Caco-2 (cell line): Measurements from ENCODE around the gene SRD5A3. TPM values are rescaled to one million over a fixed set of nuclear protein-coding genes. Genes with fewer than 3 reads are reported as not detected.

Experiments
- BruUV-seq: library from RNA; stranded (reverse); fragments of 400-500 nt; replicated peaks from 2 replicates; lab custom pipeline; 2021; lab: Mats Ljungman, UMichigan
- CTCF ChIA-PET: fragments of 300-600 bp; sonication (Branson Sonifier 250); formaldehyde crosslinking; loops from one replicate; lab custom pipeline; 2022; ENCODE audit warnings: antibody characterized with exemption; lab: Charles Lee
- POLR2A ChIA-PET: fragments of 300-600 bp; sonication (Branson Sonifier 250); formaldehyde crosslinking; loops from one replicate; lab custom pipeline; 2022; ENCODE audit warnings: antibody characterized with exemption; lab: Charles Lee
- DNase-seq, 2 experiments: peaks; one replicate each; pipeline versions ENCODE4 v3.0.0 to v3.0.0-alpha.2; 2020 to 2022
- H3K27me3 ChIP-seq: replicated peaks from 2 replicates; pipeline ENCODE4 v1.6.0; 2011; ENCODE audit warnings: low read length; ENCODE audit not compliant: control insufficient read depth, insufficient read depth
- H3K36me3 ChIP-seq: 2 replicates; pipeline ENCODE4 v1.5.1; 2011; ENCODE audit warnings: low read length; ENCODE audit not compliant: control insufficient read depth, insufficient read depth
- H3K4me1 ChIP-seq: fragments of 250-450 bp; sonication (Bioruptor Pico); 2 replicates; pipeline ENCODE4 v1.5.1; 2020; ENCODE audit warnings: mild to moderate bottlenecking
- H3K4me3 ChIP-seq: 2 replicates; pipeline ENCODE4 v1.5.1; 2011; ENCODE audit warnings: low read depth, mild to moderate bottlenecking, control low read depth, low read length
- H3K9me3 ChIP-seq: fragments of 250-450 bp; sonication (Bioruptor Pico); 2 replicates; pipeline ENCODE4 v1.5.1; 2020; ENCODE audit warnings: mild to moderate bottlenecking, moderate library complexity
- H3K27ac Mint-ChIP-seq: one replicate; pipeline ENCODE4 v1.8.0; 2022; ENCODE audit warnings: mixed read lengths; ENCODE audit not compliant: unreplicated experiment
- H3K27me3 Mint-ChIP-seq: one replicate; pipeline ENCODE4 v1.8.0; 2022; ENCODE audit warnings: mixed read lengths; ENCODE audit not compliant: insufficient read depth, unreplicated experiment
- H3K36me3 Mint-ChIP-seq: one replicate; pipeline ENCODE4 v1.8.0; 2022; ENCODE audit warnings: mild to moderate bottlenecking, mixed read lengths; ENCODE audit not compliant: insufficient read depth, unreplicated experiment
- H3K4me1 Mint-ChIP-seq: one replicate; pipeline ENCODE4 v1.8.0; 2022; ENCODE audit warnings: low read depth, mixed read lengths; ENCODE audit not compliant: unreplicated experiment
- H3K4me3 Mint-ChIP-seq: one replicate; pipeline ENCODE4 v1.8.0; 2022; ENCODE audit warnings: mild to moderate bottlenecking, moderate library complexity, mixed read lengths; ENCODE audit not compliant: unreplicated experiment
- H3K9me3 Mint-ChIP-seq: one replicate; pipeline ENCODE4 v1.8.0; 2022; ENCODE audit warnings: mixed read lengths; ENCODE audit not compliant: unreplicated experiment
- intact Hi-C: fragments of 100-400 bp; cut with micrococcal nuclease; formaldehyde crosslinking; loops from one replicate; pipeline ENCODE4 v1.10.0; 2022; ENCODE audit not compliant: unreplicated experiment
- total RNA-seq: library from RNA; stranded (reverse); gene quantifications from 2 replicates; pipeline ENCODE4 v1.2.3, GENCODE V29; 2022
- TF ChIP-seq, protein P1 (sequence below), 2 experiments: fragments of 200-600 bp in 1 of 2; IDR thresholded peaks; 1 replicate in 1 of 2; 2 replicates in 1 of 2; pipeline versions ENCODE4 v1.5.1 to v1.8.0; 2011 to 2022; ENCODE audit warnings: antibody characterized with exemption in 1 of 2, control low read depth in 1 of 2, inconsistent platforms in 1 of 2, low read depth in 1 of 2, low read length in 1 of 2, mild to moderate bottlenecking in 1 of 2, moderate library complexity in 1 of 2; ENCODE audit not compliant: insufficient read depth in 1 of 2, severe bottlenecking in 1 of 2, unreplicated experiment in 1 of 2

Gene SRD5A3
- total RNA-seq, 1 experiment from 2014 or later = 22.6 TPM

DNA sequence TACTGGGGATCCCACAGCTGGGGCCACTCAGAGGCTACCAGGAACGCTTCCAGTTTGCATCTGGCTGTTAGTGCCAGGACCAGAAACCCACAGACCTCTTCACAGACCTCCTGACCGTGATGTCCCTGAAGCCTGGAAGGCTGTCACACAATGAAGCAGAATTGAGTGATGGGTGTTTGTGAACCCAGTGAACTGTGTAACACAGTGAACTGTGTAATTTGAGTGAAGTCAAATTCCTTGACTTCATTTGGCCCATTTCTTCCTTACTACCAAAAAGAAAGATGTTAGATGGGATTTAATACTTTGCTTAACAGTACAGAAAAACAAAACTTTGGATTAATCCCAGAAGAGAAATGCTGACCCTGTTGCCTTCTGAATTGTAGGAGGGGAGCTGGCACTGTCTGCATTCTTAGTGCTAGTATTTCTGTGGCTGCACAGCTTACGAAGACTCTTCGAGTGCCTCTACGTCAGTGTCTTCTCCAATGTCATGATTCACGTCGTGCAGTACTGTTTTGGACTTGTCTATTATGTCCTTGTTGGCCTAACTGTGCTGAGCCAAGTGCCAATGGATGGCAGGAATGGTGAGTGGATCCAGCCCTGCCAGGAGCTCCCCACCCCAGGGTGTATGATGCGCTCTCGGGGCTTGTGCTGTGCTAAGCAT, 17.8 kb downstream of the SRD5A3 start:
- CTCF ChIA-PET = no interaction called here
- TF ChIP-seq, protein P1, sequence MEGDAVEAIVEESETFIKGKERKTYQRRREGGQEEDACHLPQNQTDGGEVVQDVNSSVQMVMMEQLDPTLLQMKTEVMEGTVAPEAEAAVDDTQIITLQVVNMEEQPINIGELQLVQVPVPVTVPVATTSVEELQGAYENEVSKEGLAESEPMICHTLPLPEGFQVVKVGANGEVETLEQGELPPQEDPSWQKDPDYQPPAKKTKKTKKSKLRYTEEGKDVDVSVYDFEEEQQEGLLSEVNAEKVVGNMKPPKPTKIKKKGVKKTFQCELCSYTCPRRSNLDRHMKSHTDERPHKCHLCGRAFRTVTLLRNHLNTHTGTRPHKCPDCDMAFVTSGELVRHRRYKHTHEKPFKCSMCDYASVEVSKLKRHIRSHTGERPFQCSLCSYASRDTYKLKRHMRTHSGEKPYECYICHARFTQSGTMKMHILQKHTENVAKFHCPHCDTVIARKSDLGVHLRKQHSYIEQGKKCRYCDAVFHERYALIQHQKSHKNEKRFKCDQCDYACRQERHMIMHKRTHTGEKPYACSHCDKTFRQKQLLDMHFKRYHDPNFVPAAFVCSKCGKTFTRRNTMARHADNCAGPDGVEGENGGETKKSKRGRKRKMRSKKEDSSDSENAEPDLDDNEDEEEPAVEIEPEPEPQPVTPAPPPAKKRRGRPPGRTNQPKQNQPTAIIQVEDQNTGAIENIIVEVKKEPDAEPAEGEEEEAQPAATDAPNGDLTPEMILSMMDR (IDR thresholded peaks at IDR 0.05; ENCODE audit: insufficient read depth in 1 of 2, low read depth in 1 of 2, low read length in 1 of 2, severe bottlenecking in 1 of 2, unreplicated experiment in 1 of 2) = no peak
- no peak overlapping the region for H3K4me3 ChIP-seq
- peaks cover 16% of the 10 kb centered on the region for H3K4me1 ChIP-seq
- BruUV-seq = no TSS peak
- H3K9me3 ChIP-seq = no peaks in the 10 kb centered on the region
- Mint-ChIP-seq H3K27ac (no peak overlapping the region), H3K9me3 (no peaks in the 10 kb centered on the region), H3K4me1 (peaks cover 8% of the 10 kb centered on the region), H3K27me3 (no peaks in the 10 kb centered on the region), H3K4me3 (no peak overlapping the region), H3K36me3 (no peaks in the 10 kb centered on the region)
- H3K27me3 ChIP-seq = no peaks in the 10 kb centered on the region
- POLR2A ChIA-PET = no interaction called here
- no peak for DNase-seq
- no peaks in the 10 kb centered on the region for H3K36me3 ChIP-seq
- intact Hi-C loops = no loop called here

DNA sequence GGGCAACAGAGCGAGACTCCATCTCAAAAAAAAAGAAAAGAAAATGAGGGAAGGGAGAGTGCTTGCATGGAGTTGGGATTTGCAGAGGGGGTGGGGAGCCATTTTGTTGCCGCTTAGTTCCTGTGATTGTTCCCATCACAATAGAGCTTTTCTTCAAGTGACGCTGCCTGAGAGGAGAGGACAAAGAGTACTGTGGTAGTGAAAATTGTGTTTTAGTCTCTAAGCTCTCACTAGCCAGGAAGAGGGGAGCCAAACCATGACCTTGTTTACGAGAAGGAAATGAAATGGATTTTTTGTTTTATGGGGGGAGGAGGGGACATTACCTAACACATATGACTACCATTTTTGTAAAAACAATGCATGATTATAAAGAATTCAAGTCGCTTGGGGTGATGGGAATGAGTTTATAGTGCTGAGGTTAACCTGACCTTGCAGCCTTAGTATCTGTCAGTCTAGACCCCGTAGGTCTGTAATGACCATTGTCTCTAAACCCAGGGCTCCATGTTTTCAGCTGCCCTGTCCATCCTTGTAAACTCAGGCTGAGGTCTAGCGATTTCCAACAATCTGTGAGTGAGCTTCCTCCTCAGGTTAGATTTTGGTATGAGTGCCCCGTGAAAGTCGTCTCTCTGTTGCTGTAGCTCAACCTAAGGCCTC, 18.8 kb downstream of the SRD5A3 start:
- Mint-ChIP-seq H3K4me3 (no peak overlapping the region), H3K4me1 (peaks cover 8% of the 10 kb centered on the region), H3K27me3 (no peaks in the 10 kb centered on the region), H3K36me3 (no peaks in the 10 kb centered on the region), H3K27ac (no peak overlapping the region), H3K9me3 (no peaks in the 10 kb centered on the region)
- TF ChIP-seq, protein P1 (IDR thresholded peaks at IDR 0.05; ENCODE audit: insufficient read depth in 1 of 2, low read depth in 1 of 2, low read length in 1 of 2, severe bottlenecking in 1 of 2, unreplicated experiment in 1 of 2) = no peak
- DNase-seq = no peak
- H3K4me1 ChIP-seq = peaks cover 16% of the 10 kb centered on the region
- no peak overlapping the region for H3K4me3 ChIP-seq
- H3K27me3 ChIP-seq = no peaks in the 10 kb centered on the region
- H3K36me3 ChIP-seq = no peaks in the 10 kb centered on the region
- POLR2A ChIA-PET = no interaction called here
- BruUV-seq = no TSS peak
- no peaks in the 10 kb centered on the region for H3K9me3 ChIP-seq
- intact Hi-C loops = no loop called here
- CTCF ChIA-PET = no interaction called here

GRCh38 chr4:55365345-55365728, 19.3 kb downstream of the SRD5A3 start:
- Histone ChIP-seq H3K9me3 (no peaks in the 10 kb centered on the region), H3K36me3 (no peaks in the 10 kb centered on the region), H3K4me3 (no peak overlapping the region), H3K27me3 (no peaks in the 10 kb centered on the region), H3K4me1 (peaks cover 16% of the 10 kb centered on the region)
- no peaks in the 10 kb centered on the region for H3K36me3 Mint-ChIP-seq
- ChIA-PET POLR2A (no interaction called here), CTCF (no interaction called here)
- no peaks in the 10 kb centered on the region for H3K9me3 Mint-ChIP-seq
- H3K27ac Mint-ChIP-seq = no peak overlapping the region
- H3K4me3 Mint-ChIP-seq = no peak overlapping the region
- intact Hi-C loops = no loop called here
- no TSS peak for BruUV-seq
- H3K27me3 Mint-ChIP-seq = no peaks in the 10 kb centered on the region
- TF ChIP-seq, protein P1 (IDR thresholded peaks at IDR 0.05; ENCODE audit: insufficient read depth in 1 of 2, low read depth in 1 of 2, low read length in 1 of 2, severe bottlenecking in 1 of 2, unreplicated experiment in 1 of 2) = no peak
- peaks cover 8% of the 10 kb centered on the region for H3K4me1 Mint-ChIP-seq
- no peak for DNase-seq
